GM12875 (cell line): Measurements from ENCODE around the gene LAX1.
A peak's percentile ranks its signal among the peaks of the same experiment; 100 is the strongest.

Experiments used
- H3K4me3 ChIP-seq: one replicate; pipeline ENCODE4 v1.5.1; 2011; ENCODE audit warnings: low read depth, low read length, control low read depth
- CTCF ChIP-seq: IDR thresholded peaks from 2 replicates; pipeline ENCODE4 v1.5.1; 2011; ENCODE audit warnings: low read depth, mild to moderate bottlenecking, control low read depth, inconsistent platforms, low read length, moderate library complexity, borderline replicate concordance; ENCODE audit not compliant: insufficient read depth

The LAX1 gene

GRCh38 chr1:203765029-203765837 lies at the start of gene LAX1:
LAX1 (plus strand) TSS chr1:203765183; CDS start chr1:203765566, 383 bp downstream.
- TF ChIP-seq CTCF, result no peak
- H3K4me3 ChIP-seq, result peak within 1 kb of the TSS; percentile 69

GRCh38 chr1:203717120-203717519 lies 47.9 kb upstream of the LAX1 start:
- no peak for TF ChIP-seq CTCF
- H3K4me3 ChIP-seq, result no peak overlapping the region

- TF ChIP-seq CTCF, result no peak
- H3K4me3 ChIP-seq, result no peak overlapping the region
Measured at GRCh38 chr1:203720242-203720641, 44.7 kb upstream of the LAX1 start.

- no peak for TF ChIP-seq CTCF
- no peak overlapping the region for H3K4me3 ChIP-seq
Measured at GRCh38 chr1:203722909-203723308, 42.1 kb upstream of the LAX1 start.

- TF ChIP-seq CTCF, result no peak
Measured at GRCh38 chr1:203726417-203726867, 38.5 kb upstream of the LAX1 start.

GRCh38 chr1:203733009-203733863 lies 31.7 kb upstream of the LAX1 start:
- H3K4me3 ChIP-seq, result no peak overlapping the region
- TF ChIP-seq CTCF, result no peak

More at GRCh38 chr1:203726417-203726867, 38.5 kb upstream of the LAX1 start:
- no peak overlapping the region for H3K4me3 ChIP-seq
